Measurements from ENCODE around the gene ATP7A.
"Not testable (repeated sequence)": the region's sequence is repeated elsewhere in the genome, so short reads cannot be mapped to it uniquely, and the experiment has no call there.

The ATP7A gene

DNA sequence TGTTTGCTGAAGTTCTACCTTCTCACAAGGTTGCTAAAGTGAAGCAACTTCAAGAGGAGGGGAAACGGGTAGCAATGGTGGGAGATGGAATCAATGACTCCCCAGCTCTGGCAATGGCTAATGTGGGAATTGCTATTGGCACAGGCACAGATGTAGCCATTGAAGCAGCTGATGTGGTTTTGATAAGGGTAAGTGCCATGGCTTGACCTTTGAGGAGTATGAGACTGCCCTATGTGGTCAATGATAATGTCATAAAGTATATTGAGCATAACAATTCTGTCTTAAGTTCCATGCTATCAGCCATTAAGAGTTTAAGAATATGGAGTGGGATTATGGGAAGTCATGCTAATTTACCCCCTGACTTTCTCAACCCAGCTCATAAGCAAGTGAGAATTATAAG, 132.1 kb downstream of the ATP7A start:
- DNase-seq, result no peak

DNA sequence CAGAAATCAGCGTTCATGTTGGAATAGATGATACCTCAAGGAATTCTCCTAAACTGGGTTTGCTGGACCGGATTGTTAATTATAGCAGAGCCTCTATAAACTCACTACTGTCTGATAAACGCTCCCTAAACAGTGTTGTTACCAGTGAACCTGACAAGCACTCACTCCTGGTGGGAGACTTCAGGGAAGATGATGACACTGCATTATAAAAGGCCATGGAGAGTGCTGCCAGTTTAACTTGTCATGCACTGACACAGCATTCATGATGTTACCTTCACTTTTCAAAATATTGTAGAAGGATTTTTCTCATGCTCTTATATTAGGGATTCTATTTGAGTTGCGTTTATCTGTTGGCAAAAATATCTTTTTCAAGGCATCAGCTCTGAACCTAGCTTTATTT, 135.9 kb downstream of the ATP7A start:
- DNase-seq, result no peak

DNA sequence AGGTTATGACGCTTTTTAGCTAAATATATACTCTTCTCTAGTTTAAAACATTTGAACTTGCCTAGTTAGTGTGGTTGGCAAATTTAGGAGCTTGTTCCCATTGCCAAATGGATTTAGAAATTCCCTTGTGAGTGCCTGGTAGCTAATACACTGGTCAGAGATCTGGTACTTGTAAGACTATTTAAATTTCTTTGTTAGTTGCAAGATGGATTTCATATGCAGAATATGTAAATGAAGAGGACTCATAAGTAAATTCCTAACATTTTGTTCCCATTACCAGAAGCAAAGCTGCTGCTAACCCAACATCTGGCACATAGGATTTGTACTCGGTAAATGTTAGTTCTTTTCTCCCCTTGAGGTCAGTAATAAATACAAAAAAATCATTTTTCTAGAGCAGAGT, 137.6 kb downstream of the ATP7A start:
- no peak for DNase-seq

DNA sequence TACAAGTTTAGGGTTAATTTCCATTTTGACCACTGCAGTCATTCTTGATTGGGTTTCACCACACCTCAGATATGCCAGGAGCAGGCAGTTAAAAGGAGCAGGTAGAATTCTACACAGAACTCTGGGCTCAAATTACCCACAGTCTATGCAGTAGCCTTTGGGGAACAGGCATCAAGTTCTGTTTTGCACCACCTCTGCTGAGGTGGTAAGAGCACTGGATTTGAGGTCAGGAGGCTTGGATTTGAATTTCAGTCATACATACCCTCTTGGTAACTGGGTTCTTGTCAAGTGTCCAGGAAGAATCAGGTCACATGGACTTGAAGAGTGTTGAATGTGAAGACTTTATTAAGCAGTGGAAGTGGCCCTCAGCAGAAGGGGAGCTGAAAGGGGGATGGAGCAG, 153.2 kb downstream of the ATP7A start:
- no peak for DNase-seq

DNA sequence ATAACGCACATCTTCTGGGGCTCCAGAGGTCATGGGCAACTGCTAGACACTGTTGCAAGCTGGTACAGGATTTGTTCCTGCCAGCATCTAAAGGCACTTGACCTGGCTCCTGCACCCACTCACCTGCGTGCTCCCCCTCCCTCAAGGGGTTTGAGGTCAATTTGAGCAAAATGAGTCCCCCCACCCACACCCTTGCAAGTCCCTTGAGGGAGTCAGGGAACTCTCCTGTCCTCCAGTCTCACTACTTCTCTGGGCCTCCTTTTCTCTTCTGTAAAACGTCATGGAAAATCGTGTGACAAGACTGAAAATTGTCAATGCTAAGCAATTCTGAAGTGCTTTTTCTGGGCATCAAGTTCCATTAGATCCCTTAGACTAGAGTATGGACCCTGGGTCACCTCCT, 153.7 kb downstream of the ATP7A start:
- no peak for DNase-seq

DNA sequence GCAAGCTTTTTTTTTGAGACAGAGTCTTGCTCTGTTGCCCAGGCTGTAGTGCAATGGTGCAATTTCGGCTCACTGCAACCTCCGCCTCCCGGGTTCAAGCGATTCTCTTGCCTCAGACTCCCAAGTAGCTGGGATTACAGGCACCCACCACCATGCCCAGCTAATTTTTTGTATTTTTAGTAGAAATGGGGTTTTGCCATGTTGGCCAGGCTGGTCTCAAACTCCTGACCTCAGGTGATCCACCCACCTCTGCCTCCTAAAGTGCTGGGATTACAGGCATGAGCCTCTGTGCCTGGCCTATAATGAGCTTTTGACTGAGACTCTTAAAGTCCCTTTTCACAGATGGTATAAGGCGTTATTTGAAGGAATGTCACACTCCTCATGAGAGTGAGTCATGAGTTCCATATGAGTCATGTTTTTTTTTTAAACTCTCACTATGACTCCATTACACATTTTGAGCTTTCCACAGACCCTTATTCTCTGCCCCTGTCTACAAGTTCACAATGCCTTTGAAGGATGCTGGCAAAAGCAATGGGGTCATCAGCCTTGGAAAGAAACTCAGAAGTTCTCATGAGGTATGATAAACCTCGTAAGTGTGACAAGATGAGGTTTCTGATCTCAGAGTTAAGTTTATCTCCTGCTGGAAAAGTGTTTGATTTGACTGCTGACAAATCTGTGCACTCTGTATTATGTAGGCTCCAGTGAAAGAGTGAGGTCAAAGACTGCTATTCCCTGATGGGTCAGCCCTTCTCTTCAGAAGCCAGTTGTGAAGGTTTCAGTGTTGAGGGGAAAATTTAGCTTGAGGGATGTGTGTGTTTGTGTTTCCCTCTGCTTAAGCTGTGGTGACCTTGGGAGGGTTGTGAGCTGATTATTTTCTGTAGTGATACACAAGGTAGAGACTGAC, 154.5 kb downstream of the ATP7A start:
- not testable (repeated sequence) for DNase-seq

DNA sequence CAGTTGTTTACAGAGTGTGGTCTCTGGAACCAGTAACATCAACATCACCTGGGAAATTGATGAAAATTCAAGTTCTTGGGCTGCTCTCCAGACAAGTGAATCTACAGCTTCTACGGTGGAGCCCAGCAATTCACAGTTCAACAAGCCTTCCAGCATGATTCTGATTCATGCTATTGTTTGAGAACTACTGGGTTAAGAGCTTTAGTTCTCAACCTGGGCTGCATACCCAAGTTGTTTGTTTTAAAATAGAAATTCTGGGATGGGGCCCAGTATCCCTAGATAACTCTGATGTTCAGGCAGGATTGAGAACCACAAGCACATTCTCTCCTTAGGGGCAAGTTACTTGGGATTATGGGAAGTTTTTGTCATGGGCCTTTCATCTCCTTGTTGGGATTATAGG, 155.6 kb downstream of the ATP7A start:
- no peak for DNase-seq

DNA sequence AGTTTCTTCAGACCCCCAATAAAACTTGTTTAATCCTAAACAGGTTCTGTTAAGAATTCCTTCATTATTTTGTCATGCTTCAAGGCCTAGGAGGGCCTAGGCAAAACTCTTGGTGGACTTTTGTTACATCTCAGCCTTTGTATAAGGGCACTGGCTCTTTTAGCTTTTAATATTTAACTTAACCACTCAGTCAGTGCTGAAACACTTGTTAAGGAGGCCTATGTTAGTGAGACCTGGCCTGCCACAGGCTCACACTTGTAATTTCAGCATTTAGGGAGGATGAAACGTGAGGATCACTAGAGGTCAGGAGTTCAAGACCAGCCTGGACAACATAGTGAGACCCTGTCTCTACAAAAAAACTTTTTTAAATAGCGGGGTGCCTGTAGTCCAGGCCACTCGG, 160.8 kb downstream of the ATP7A start:
- DNase-seq, result no peak

DNA sequence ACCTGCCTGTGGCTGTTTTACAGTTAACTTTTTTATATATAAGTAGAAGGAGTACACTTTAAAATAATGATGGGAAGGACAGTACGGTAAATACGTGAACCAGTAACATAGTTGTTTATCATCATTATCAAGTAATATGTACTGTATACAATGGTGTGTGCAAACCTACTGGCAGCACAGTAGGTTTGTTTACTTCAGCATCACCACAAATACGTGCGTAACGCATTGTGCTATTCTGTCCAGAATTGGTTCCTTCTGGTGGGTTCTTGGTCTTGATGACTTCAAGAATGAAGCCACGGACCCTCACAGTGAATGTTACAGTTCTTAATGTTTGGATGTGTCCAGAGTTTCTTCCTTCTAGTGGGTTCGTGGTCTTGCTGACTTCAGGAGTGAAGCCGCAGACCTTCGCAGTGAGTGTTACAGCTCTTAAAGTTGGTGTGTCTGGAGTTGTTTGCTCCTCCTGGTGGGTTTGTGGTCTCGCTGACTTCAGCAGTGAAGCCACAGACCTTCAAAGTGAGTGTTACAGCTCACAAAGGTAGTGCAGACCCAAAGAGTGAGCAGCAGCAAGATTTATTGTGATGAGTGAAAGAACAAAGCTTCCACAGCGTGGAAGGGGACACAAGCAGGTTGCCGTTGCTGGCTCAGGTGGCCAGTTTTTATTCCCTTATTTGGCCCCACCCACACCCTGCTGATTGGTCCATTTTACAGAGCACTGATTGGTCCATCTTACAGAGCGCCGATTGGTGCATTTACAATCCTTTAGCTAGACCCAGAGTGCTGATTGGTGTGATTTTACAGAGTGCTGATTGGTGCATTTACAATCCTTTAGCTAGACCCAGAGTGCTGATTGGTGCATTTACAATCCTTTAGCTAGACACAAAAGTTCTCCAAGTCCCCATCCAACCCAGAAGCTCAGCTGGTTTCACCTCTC, 162.9 kb downstream of the ATP7A start:
- not testable (repeated sequence) for DNase-seq

DNA sequence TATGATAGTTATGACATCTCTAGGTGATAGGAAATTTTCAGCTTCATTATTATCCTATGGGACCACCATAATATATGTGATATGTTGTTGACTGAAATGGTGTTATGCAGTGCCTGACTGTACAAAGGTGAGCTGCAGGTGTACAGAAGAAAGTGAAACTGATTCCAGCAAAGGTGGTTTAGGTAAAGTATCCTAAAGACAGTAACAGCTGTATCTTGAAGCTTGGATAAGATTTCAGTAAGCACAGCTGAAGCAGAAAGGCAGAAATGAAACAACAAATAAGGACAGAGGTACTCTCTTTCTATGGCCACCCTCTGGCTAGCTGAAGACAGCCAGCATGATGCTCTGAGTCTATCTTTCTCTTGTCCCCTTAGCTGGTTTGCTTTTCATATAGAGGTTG, 163.6 kb downstream of the ATP7A start:
- no peak for DNase-seq

DNA sequence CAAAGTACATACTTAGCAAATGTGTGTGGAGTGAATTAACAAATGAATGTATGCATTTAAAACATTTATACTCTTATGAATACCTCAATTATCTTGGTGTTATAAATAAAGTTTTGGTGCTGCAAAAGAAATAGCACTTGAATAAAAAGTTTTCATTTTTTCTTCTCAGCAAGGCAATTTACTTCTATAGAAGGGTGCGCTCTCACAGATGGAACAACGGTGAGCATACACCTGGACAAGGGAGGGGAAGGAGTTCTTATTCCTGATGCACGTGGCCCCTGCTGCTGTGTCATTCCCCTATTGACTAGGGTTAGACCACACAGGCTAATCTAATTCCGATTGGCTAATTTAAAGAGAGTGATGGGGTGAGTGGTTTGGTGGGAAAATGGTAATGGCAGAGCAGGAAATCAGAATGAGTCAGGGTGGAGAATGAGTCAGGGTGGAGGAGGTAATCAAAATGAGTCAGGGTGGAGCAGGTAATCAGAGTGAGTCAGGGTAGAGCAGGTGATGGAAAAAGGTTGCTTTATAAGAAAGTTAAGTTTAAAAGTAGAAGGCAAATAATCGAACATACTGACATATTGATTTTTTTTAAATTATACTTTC, 165.4 kb downstream of the ATP7A start:
- DNase-seq, result no peak

DNA sequence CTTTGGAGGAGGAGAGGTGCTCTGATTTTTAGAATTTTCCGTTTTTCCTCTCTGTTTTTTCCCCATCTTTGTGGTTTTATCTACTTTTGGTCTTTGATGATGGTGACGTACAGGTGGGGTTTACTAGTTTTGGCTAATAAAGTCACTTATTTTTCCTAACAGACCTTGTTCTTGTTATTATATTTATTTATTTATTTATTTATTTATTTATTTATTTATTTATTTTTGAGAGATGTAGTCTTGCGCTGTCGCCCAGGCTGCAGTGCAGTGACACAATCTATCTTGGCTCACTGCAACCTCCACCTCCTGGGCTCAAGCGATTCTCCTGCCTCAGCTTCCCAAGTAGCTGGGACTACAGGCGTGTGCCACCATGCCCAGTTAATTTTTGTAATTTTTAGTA, 170.9 kb downstream of the ATP7A start:
- not testable (repeated sequence) for DNase-seq

DNA sequence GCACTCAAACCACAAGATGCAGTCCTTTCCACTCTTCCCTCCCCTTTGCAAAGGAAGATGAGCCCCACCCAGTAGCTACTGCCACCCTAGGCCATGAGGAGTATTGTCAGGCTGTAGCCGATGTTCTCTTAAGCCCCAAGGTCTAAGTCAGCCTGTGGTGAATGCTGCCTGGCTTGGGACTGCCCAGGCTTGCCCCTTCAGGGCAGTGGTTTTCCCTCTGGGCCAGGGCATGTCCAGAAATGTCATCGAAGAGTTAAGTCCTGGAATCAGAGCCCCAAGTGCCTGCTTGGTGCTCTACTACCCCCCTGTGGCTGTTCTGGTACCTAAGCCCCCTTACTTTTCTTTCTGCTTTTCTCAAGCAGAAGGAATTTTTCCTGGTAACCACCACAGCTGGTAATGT, 181.8 kb downstream of the ATP7A start:
- no peak for DNase-seq

DNA sequence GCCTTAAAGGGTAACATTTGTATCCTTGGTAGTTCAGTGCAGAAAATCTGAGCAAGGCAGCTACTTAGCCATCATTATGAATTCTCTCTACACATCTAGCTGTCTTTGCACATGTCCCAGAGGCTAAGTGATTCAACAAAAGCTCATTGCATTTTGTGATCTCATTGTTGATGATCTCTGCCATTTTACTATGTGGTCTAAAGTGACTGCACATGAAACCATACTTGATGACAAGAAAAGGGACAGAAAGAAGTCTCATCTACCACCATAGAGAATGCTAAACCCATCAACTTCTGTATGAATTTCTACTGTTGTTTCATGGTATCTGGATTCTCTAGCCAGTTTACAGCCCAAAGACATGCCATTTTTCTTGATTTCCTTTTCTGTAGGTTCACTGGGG, 187.6 kb downstream of the ATP7A start:
- DNase-seq, result no peak

Data from NCI-H1436 (cell line).